Fibroblast of peridontal ligament (primary cell): ENCODE results near the gene RFFL.
A peak's percentile ranks its signal among the peaks of the same experiment; 100 is the strongest.
"Not testable (repeated sequence)": the region's sequence is repeated elsewhere in the genome, so short reads cannot be mapped to it uniquely, and the experiment has no call there.

Source experiments
- DNase-seq: peaks from one replicate; pipeline ENCODE4 v3.0.0-alpha.2; 2010; ENCODE audit errors: extremely low read depth

RFFL gene

GRCh38 chr17:35006345-35006744 lies 57.2 kb downstream of the RFFL start:
- DNase-seq = no peak

DNA sequence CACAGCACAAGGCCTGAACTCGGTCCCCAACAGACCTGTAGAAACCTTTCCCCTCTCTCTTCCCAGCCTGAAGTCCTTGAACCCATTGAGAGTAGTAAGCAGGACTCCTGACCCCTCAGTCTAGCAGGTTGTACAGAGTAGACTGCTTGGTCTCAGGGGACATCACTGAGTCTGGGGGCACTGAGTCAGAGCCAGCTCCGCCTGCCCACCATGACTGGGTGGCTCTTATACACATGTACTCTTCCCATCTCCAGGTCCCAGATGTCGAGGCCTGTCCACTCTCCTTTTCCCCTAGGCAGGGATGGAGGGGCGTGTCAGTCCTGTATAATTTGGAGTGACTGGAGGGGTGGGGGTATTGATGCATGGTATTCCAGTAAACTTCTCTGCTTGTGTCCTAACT lies 59.7 kb downstream of the RFFL start:
- DNase-seq = no peak

GRCh38 chr17:35002876-35003551 lies 60.5 kb downstream of the RFFL start:
- DNase-seq = no peak

GRCh38 chr17:35001549-35001948 lies 62.0 kb downstream of the RFFL start:
- no peak for DNase-seq

DNA sequence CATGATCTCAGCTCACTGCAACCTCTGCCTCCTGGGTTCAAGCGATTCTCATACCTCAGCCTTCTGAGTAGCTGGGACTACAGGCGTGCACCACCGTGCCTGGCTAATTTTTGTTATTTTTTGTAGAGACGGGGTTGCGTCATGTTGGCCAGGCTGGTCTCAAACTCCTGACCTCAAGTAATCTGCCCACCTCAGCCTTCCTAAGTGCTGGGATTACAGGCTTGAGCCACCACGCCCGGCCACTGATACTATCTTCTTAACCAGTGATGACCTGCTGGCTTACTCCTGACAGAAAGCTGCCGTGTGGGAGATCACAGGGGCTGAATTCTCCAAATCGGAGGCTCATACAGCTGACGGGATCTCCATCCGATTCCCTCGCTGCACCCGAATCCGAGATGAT lies 62.5 kb downstream of the RFFL start:
- DNase-seq = not testable (repeated sequence)

DNA sequence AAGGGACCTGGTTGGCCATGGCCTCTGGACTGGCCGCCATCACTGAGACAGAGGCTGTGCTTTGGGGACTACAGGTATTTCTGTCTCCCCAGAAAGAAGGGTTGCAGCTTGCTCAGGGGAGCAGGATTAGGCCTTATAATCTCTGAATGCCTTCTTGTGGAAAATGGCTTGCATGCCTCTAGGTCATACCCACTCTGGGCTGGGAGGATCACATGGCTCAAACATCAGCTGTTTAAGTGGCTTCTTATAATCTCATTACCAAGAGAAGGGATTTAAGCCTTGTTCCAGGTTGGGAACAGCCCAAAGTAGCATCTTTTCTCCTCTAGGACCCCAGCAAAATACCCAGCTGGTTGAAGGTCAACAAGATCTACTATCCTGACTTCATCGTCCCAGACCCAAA lies 64.1 kb downstream of the RFFL start:
- DNase-seq = no peak

- peak; percentile 63 for DNase-seq
Measured at GRCh38 chr17:34998205-34998604, 65.3 kb downstream of the RFFL start.

DNA sequence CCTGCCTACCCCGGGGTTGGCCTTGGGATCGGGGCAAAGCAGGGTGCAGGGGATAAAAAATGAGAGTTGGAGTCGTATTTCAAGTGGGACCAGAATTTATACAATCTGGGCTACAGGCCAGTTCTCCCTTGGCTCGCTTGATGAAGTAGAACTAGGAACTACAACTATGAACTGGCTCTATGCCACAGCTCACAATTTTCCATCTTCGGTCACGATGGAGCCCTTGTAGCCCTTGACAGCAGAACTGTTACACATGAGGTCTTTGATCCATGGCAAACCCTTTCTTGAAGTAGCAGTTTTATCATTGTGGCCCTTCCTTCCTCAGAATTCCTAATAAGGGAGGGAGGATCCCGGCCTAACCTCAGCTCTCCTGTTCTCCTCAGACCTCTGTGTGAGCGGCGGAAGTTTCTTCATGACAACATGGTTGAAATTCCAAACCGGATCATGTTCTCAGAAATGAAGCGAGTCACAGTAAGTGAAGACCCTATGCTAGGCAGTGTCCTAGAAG lies 66.1 kb downstream of the RFFL start:
- DNase-seq = peak; percentile 95

- DNase-seq = no peak
Measured at GRCh38 chr17:34996422-34997285, 66.9 kb downstream of the RFFL start.

- no peak for DNase-seq
Measured at GRCh38 chr17:34993031-34993430, 70.5 kb downstream of the RFFL start.

- DNase-seq = no peak
Measured at GRCh38 chr17:34991606-34992005, 71.9 kb downstream of the RFFL start.

- peak; percentile 12 for DNase-seq
Measured at GRCh38 chr17:34990921-34991365, 72.6 kb downstream of the RFFL start.

DNA sequence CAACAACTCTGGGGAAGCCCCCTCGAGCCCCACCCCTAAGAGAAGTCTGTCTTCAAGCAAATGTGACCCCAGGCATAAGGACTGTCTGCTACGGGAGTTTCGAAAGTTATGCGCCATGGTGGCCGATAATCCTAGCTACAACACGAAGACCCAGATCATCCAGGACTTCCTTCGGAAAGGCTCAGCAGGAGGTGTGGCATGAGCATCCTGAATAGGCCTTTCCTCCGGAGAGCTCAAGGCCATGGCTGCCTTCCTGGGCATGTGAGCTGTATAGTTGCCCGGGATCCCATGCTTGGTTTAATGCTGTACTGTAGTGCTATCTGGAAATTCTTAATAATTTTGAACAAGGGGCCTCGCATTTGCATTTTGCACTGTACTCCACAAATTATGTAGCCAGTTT lies 74.0 kb downstream of the RFFL start:
- DNase-seq = no peak

DNA sequence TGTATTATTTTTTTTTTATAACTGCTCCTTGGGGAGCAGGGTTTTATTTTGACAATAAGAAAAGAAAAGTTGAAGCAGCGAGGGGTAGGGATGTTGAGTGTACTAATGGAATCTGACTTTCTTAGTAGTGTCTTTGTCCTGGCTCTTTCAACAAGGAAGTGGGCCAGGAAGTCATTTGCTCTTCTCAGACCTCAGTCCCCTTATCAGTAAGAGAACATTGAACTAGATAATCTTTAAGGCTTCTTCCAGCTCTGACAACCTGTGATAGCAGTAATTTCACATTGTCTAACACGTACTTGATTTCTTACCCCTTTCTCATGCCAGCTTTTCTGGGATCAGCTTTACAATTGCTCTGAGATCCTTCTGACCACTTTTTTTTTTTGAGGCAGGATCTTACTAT lies 74.9 kb downstream of the RFFL start:
- DNase-seq = no peak

GRCh38 chr17:34987232-34987631 lies 76.3 kb downstream of the RFFL start:
- no peak for DNase-seq

GRCh38 chr17:34981538-34982241 lies 81.8 kb downstream of the RFFL start:
- peak; percentile 38 for DNase-seq

GRCh38 chr17:34980681-34981537 lies 82.6 kb downstream of the RFFL start:
- peak; percentile 85 for DNase-seq

DNA sequence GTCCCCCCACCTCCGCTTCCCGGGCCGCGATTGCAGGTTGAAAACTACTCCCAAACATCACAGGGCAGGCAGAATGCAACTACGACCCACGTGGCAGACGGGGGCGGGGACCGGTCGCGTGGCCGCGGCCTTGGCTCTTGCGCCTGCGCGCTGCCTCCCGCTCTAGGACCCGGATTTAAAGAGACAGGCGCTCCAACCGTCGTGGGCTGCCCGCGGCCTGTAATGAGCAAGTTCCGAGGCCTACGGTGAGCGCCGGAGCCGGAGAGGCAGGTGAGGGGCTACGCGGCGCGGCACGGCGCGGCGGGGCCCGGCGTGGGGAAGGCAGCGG lies 83.2 kb downstream of the RFFL start, which contains the start of gene LIG3:
Gene LIG3, plus strand, starts transcription at position 160 of the 328 bp plus-strand sequence. CDS start 2,494 bp downstream, outside the sequence.
- peak; percentile 90 for DNase-seq

DNA sequence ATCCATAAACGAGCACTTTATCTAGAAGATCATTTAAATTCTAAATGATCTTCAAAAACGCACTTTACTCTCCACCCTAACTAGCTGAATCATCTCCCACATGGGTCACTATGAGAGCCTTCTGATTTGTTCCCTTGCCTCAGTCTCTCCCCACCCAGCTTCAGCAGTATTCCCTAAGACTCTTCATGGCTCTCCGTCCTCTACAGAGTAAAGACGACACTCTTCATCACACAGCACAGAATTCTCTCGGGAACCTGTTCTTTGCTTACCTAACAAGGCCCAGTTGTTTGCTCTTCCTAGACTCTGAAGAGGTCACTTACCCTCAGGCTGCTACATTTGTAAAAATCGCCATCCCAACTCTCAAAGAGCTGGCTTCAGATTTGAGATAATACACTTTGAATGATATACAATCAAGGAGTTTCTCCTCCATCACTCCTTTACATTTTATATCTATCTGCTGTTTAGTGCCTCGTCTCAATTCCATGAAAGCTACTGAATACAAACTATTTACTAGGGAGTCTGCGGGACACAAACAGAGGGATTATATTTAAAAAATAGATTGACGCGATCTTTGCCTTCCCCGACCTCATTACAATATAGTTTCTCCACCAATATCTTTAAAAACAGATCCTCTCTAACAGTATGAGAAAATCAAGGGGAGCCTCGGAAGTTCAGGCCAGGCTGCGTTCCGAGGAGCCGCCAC lies 83.7 kb downstream of the RFFL start:
- DNase-seq = peak; percentile 35

DNA sequence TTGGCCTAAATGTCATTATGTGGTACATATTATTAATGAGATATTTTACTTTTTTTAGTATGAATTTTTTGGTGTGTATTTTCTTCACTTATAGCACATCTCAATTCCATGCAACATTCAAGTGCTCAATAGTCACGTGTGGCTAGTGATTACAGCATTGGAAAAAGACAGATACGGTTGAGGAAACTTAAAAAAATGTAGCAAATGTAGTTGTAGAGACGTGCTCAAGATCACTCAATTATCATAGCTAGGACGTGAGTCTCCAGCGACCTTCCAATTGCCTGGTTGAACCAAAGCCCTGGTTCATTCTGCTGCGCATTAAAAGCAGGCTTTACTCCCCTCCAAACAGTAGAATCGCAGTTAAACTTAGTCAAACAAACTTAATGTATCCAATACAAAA lies 84.4 kb downstream of the RFFL start:
- no peak for DNase-seq
